HG03558 (cell line): ENCODE measurements around the gene GC.
"Not testable (repeated sequence)": the region's sequence is repeated elsewhere in the genome, so short reads cannot be mapped to it uniquely, and the experiment has no call there.

Source experiments
- ATAC-seq: cut with Tn5 transposase; IDR thresholded peaks from one replicate; pipeline ENCODE4 v1.9.1; 2021; ENCODE audit warnings: moderate number of reproducible peaks; ENCODE audit not compliant: unreplicated experiment; ENCODE audit errors: extremely low read depth

Gene GC

GRCh38 chr4:71783972-71784371, at the start of gene GC:
GC (minus strand) TSS chr4:71784079; CDS start chr4:71784018, 61 bp downstream.
- no peak for ATAC-seq

- ATAC-seq = no peak
These were observed 49.5 kb upstream of the GC start for GRCh38 chr4:71833232-71833900.

- ATAC-seq = no peak
These were observed 48.2 kb upstream of the GC start for GRCh38 chr4:71832049-71832448.

GRCh38 chr4:71830497-71831190, 46.8 kb upstream of the GC start:
- ATAC-seq = no peak

GRCh38 chr4:71828470-71828869, 44.6 kb upstream of the GC start:
- ATAC-seq = no peak

- no peak for ATAC-seq
These were observed 43.9 kb upstream of the GC start for GRCh38 chr4:71827826-71828225.

GRCh38 chr4:71816676-71817303, 32.9 kb upstream of the GC start:
- no peak for ATAC-seq

GRCh38 chr4:71814433-71814832, 30.6 kb upstream of the GC start:
- ATAC-seq = no peak

- not testable (repeated sequence) for ATAC-seq
These were observed 25.9 kb upstream of the GC start for GRCh38 chr4:71809805-71810204.

GRCh38 chr4:71807469-71807868, 23.6 kb upstream of the GC start:
- no peak for ATAC-seq

GRCh38 chr4:71805230-71805629, 21.4 kb upstream of the GC start:
- ATAC-seq = not testable (repeated sequence)

GRCh38 chr4:71804017-71804697, 20.3 kb upstream of the GC start:
- ATAC-seq = not testable (repeated sequence)

- no peak for ATAC-seq
These were observed 2.1 kb upstream of the GC start for GRCh38 chr4:71785959-71786358.

GRCh38 chr4:71784569-71785197, 804 bp upstream of the GC start:
- ATAC-seq = no peak

- ATAC-seq = no peak
These were observed 6.0 kb downstream of the GC start for GRCh38 chr4:71777891-71778290.

- no peak for ATAC-seq
These were observed 8.4 kb downstream of the GC start for GRCh38 chr4:71775449-71775848.

- ATAC-seq = no peak
These were observed 9.7 kb downstream of the GC start for GRCh38 chr4:71774136-71774535.

GRCh38 chr4:71773004-71773403, 10.9 kb downstream of the GC start:
- no peak for ATAC-seq

- ATAC-seq = no peak
These were observed 11.3 kb downstream of the GC start for GRCh38 chr4:71772592-71772991.

GRCh38 chr4:71771613-71772012, 12.3 kb downstream of the GC start:
- ATAC-seq = no peak
